Sigmoid colon (tissue), 3 donors: ENCODE measurements around the gene BRSK1.

Experiments used
- POLR2A ChIP-seq, 2 donors: fragments of 450-650 bp; IDR thresholded peaks; one replicate each; pipeline ENCODE4 v1.6.1; 2016; ENCODE audit warnings: antibody characterized with exemption in 2 of 2, mild to moderate bottlenecking in 2 of 2, moderate library complexity in 2 of 2
- TF ChIP-seq, protein P1 (sequence below), 4 experiments: fragments of 450-650 bp in 3 of 4; fragments of 200-600 bp in 1 of 4; IDR thresholded peaks; one replicate each; pipeline ENCODE4 v1.5.1; 2016 to 2019; ENCODE audit warnings: antibody characterized with exemption in 4 of 4, mild to moderate bottlenecking in 3 of 4, moderate library complexity in 2 of 4

- TF ChIP-seq POLR2A (IDR thresholded peaks at IDR 0.05), result no peak
- TF ChIP-seq, protein P1, sequence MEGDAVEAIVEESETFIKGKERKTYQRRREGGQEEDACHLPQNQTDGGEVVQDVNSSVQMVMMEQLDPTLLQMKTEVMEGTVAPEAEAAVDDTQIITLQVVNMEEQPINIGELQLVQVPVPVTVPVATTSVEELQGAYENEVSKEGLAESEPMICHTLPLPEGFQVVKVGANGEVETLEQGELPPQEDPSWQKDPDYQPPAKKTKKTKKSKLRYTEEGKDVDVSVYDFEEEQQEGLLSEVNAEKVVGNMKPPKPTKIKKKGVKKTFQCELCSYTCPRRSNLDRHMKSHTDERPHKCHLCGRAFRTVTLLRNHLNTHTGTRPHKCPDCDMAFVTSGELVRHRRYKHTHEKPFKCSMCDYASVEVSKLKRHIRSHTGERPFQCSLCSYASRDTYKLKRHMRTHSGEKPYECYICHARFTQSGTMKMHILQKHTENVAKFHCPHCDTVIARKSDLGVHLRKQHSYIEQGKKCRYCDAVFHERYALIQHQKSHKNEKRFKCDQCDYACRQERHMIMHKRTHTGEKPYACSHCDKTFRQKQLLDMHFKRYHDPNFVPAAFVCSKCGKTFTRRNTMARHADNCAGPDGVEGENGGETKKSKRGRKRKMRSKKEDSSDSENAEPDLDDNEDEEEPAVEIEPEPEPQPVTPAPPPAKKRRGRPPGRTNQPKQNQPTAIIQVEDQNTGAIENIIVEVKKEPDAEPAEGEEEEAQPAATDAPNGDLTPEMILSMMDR (IDR thresholded peaks at IDR 0.05), result no peak
These were observed 70.3 kb downstream of the BRSK1 start for GRCh38 chr19:55353803-55354697.
